HG02852 (cell line): Measurements from ENCODE around the gene CNN1.

ENCODE experiments used
- ATAC-seq: cut with Tn5 transposase; IDR thresholded peaks from one replicate; pipeline ENCODE4 v1.9.1; 2021; ENCODE audit warnings: mild to moderate bottlenecking, moderate library complexity; ENCODE audit not compliant: unreplicated experiment

Gene CNN1

GRCh38 chr19:11538232-11539036 is at the start of gene CNN1:
Gene CNN1, plus strand, starts transcription at chr19:11538851. Its CDS starts 77 bp downstream, at chr19:11538928.
- no peak for ATAC-seq

- ATAC-seq: no peak
Observed at GRCh38 chr19:11489378-11489777, 49.3 kb upstream of the CNN1 start.

- ATAC-seq: no peak
Observed at GRCh38 chr19:11494634-11495285, 43.9 kb upstream of the CNN1 start.

GRCh38 chr19:11495481-11495880 is 43.2 kb upstream of the CNN1 start:
- ATAC-seq: no peak

GRCh38 chr19:11495885-11496284 is 42.8 kb upstream of the CNN1 start:
- no peak for ATAC-seq

GRCh38 chr19:11496391-11497163 is 42.1 kb upstream of the CNN1 start:
- no peak for ATAC-seq

- no peak for ATAC-seq
Observed at GRCh38 chr19:11499220-11499726, 39.4 kb upstream of the CNN1 start.

- ATAC-seq: no peak
Observed at GRCh38 chr19:11499890-11500420, 38.7 kb upstream of the CNN1 start.

GRCh38 chr19:11504502-11505031 is 34.1 kb upstream of the CNN1 start:
- no peak for ATAC-seq

- peak; percentile 87 for ATAC-seq
Observed at GRCh38 chr19:11505032-11505503, 33.6 kb upstream of the CNN1 start.

GRCh38 chr19:11505504-11506100 is 33.0 kb upstream of the CNN1 start, which contains the start of gene ZNF653:
Gene ZNF653, minus strand, starts transcription at chr19:11505839. Its CDS starts 53 bp downstream, at chr19:11505786.
- ATAC-seq: peak; percentile 40

GRCh38 chr19:11506101-11506555 is 32.5 kb upstream of the CNN1 start:
- peak; percentile 20 for ATAC-seq

GRCh38 chr19:11506967-11507366 is 31.7 kb upstream of the CNN1 start:
- ATAC-seq: no peak

- ATAC-seq: no peak
Observed at GRCh38 chr19:11507370-11508078, 31.1 kb upstream of the CNN1 start.

GRCh38 chr19:11510444-11510843 is 28.2 kb upstream of the CNN1 start:
- ATAC-seq: no peak

GRCh38 chr19:11513946-11514345 is 24.7 kb upstream of the CNN1 start:
- no peak for ATAC-seq

- no peak for ATAC-seq
Observed at GRCh38 chr19:11519138-11519537, 19.5 kb upstream of the CNN1 start.

- ATAC-seq: peak; percentile 96
Observed at GRCh38 chr19:11528551-11529341, 9.9 kb upstream of the CNN1 start, which contains the start of gene ECSIT. Gene ECSIT, minus strand, starts transcription at chr19:11529134. Its CDS starts 9,964 bp downstream, at chr19:11519170.
